NB4 (cell line): ENCODE measurements around the gene MICAL2.

ENCODE experiments used
- DNase-seq: peaks from one replicate; pipeline ENCODE4 v3.0.0; 2010; ENCODE audit warnings: low read depth
- H3K4me3 ChIP-seq: one replicate; pipeline ENCODE4 v1.5.1; 2011; ENCODE audit warnings: mild to moderate bottlenecking, low read depth, low read length, moderate library complexity
- CTCF ChIP-seq: IDR thresholded peaks from one replicate; pipeline ENCODE4 v1.5.1; 2012; ENCODE audit warnings: low read depth, low read length
- MYC ChIP-seq: IDR thresholded peaks from 2 replicates; pipeline ENCODE4 v1.6.1; 2011; ENCODE audit warnings: low read depth, low read length
- POLR2A ChIP-seq: IDR thresholded peaks from 2 replicates; pipeline ENCODE4 v1.6.1; 2011; ENCODE audit warnings: mild to moderate bottlenecking; ENCODE audit not compliant: insufficient read length; ENCODE audit errors: extremely low read depth
- TF ChIP-seq, protein P1 (sequence below): IDR thresholded peaks from 2 replicates; pipeline ENCODE4 v1.6.1; 2011; ENCODE audit warnings: low read depth, low read length

MICAL2 gene

DNA sequence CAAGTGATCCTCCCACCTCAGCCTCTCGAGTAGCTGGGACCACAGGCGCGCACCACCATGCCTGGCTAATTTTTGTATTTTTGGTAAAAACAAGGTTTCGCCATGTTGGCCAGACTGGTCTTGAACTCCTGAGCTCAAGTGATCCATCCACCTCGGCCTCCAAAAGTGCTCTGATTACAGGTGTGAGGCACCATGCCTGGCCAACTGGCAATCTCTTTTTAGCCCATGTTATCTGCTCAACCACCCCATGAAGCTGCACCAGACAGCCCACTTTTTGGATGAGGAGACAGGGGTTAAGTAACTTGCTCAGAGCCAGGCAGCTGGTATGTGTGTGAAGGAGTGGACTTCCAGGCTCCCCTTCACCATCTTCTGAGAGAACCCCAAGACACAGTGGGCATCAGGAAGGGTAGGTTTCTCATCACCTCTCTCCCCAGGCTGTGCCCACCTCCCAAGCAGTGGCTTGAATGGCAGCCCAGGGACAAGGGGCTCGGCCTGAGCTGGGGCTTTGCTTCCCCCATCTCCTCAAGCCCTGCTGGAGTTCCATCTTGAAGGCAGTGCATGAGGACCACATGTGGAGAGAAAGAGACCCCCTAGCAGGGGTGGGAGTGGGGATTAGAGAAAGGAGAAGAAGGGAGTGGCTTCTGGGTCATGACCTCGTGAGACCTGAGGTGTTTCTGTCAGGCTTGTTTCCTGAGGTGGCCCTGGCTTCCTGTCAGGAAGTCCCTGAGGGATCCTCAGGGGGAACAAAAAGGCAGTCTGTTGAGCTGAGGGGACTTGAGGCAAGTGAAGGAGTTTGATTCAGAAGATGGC is 179.5 kb downstream of the MICAL2 start:
- DNase-seq = peak; percentile 19
- TF ChIP-seq POLR2A (no peak), CTCF (no peak), MYC (no peak)
- TF ChIP-seq, protein P1, sequence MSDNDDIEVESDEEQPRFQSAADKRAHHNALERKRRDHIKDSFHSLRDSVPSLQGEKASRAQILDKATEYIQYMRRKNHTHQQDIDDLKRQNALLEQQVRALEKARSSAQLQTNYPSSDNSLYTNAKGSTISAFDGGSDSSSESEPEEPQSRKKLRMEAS = no peak

GRCh38 chr11:12290477-12290922 is 180.1 kb downstream of the MICAL2 start:
- no peak for TF ChIP-seq POLR2A
- TF ChIP-seq, protein P1 = no peak
- no peak for TF ChIP-seq CTCF
- no peak for TF ChIP-seq MYC
- DNase-seq = no peak
- no peak overlapping the region for H3K4me3 ChIP-seq

More for the DNA sequence above, 179.5 kb downstream of the MICAL2 start:
- H3K4me3 ChIP-seq = no peak overlapping the region

GRCh38 chr11:12291313-12291712 is 180.9 kb downstream of the MICAL2 start:
- TF ChIP-seq MYC (no peak), POLR2A (no peak), CTCF (no peak)
- TF ChIP-seq, protein P1 = no peak
- no peak overlapping the region for H3K4me3 ChIP-seq
- DNase-seq = no peak

- no peak overlapping the region for H3K4me3 ChIP-seq
- DNase-seq = peak; percentile 18
- no peak for TF ChIP-seq MYC
- no peak for TF ChIP-seq CTCF
Measured at GRCh38 chr11:12291766-12292165, 181.4 kb downstream of the MICAL2 start.

DNA sequence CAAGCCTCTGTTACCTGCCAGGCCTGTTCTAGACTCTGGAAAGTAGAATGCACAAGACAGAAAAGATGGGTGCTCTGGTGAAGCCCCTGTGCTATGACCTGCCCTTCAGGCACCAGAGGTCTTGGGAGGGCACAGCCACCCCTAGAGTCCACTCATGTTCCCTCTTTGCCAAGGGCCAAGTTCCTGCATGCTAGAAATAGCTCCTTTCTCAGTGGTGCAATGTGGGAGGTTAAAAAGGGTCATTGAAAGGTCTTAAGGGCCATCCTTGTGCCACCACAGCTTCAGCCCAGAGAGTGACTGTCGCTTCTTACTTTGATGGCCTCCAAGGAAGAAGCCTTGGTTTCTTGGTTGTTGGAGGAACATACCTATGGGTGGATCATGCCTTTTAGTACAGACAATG is 182.4 kb downstream of the MICAL2 start:
- no peak overlapping the region for H3K4me3 ChIP-seq
- TF ChIP-seq, protein P1 = no peak
- no peak for TF ChIP-seq CTCF
- TF ChIP-seq POLR2A = no peak
- TF ChIP-seq MYC = no peak
- DNase-seq = no peak

DNA sequence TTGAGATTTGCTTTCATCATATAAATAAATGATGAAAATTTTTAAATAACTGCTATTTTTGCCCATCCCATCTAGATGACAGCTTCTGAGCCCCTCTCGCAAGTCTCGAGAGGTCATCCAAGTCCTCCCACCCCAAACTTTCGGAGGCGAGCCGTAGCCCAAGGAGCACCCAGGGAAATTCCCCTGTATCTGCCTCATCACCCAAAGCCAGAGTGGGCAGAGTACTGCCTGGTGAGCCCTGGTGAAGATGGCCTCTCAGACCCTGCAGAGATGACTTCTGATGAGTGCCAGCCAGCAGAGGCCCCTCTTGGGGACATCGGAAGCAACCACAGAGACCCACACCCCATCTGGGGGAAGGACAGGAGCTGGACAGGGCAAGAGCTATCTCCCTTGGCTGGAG is 183.1 kb downstream of the MICAL2 start:
- H3K4me3 ChIP-seq = no peak overlapping the region
- TF ChIP-seq POLR2A (no peak), MYC (no peak), CTCF (no peak)
- TF ChIP-seq, protein P1 = no peak
- DNase-seq = no peak
